ENCODE data around the gene PTPRG.

PTPRG gene

GRCh38 chr3:62276658-62277180 lies 715.3 kb downstream of the PTPRG start:
- DNase-seq (ENCODE audit: low read depth) = no peak
- H3K4me3 ChIP-seq (ENCODE audit: low read depth, low read length) = no peak overlapping the region
- TF ChIP-seq CTCF (IDR thresholded peaks at IDR 0.05; ENCODE audit: low read depth, low read length, missing control alignments) = no peak
- in situ Hi-C loops (cut with HindIII; ENCODE audit: low sequenced_read_pairs) = no loop called here

- no peak overlapping the region for H3K4me3 ChIP-seq (ENCODE audit: low read depth, low read length)
- in situ Hi-C loops (cut with HindIII; ENCODE audit: low sequenced_read_pairs) = no loop called here
- DNase-seq (ENCODE audit: low read depth) = no peak
Observed at GRCh38 chr3:62277450-62277849, 716.1 kb downstream of the PTPRG start.

GRCh38 chr3:62277986-62278385 lies 716.6 kb downstream of the PTPRG start:
- no peak overlapping the region for H3K4me3 ChIP-seq (ENCODE audit: low read depth, low read length)
- no peak for DNase-seq (ENCODE audit: low read depth)
- in situ Hi-C loops (cut with HindIII; ENCODE audit: low sequenced_read_pairs) = no loop called here
- no peak for TF ChIP-seq CTCF (IDR thresholded peaks at IDR 0.05; ENCODE audit: low read depth, low read length, missing control alignments)

More at GRCh38 chr3:62277450-62277849, 716.1 kb downstream of the PTPRG start:
- TF ChIP-seq CTCF (IDR thresholded peaks at IDR 0.05; ENCODE audit: low read depth, low read length, missing control alignments) = no peak

GRCh38 chr3:62281726-62282125 lies 720.4 kb downstream of the PTPRG start:
- TF ChIP-seq CTCF (IDR thresholded peaks at IDR 0.05; ENCODE audit: low read depth, low read length, missing control alignments) = no peak

GRCh38 chr3:62284442-62284841 lies 723.1 kb downstream of the PTPRG start:
- in situ Hi-C loops (cut with HindIII; ENCODE audit: low sequenced_read_pairs) = no loop called here
- DNase-seq (ENCODE audit: low read depth) = no peak

More at GRCh38 chr3:62281726-62282125, 720.4 kb downstream of the PTPRG start:
- no peak overlapping the region for H3K4me3 ChIP-seq (ENCODE audit: low read depth, low read length)
- DNase-seq (ENCODE audit: low read depth) = no peak
- in situ Hi-C loops (cut with HindIII; ENCODE audit: low sequenced_read_pairs) = no loop called here

GRCh38 chr3:62287392-62287927 lies 726.1 kb downstream of the PTPRG start:
- TF ChIP-seq CTCF (IDR thresholded peaks at IDR 0.05; ENCODE audit: low read depth, low read length, missing control alignments) = no peak
- in situ Hi-C loops (cut with HindIII; ENCODE audit: low sequenced_read_pairs) = no loop called here
- no peak overlapping the region for H3K4me3 ChIP-seq (ENCODE audit: low read depth, low read length)
- DNase-seq (ENCODE audit: low read depth) = no peak

More at GRCh38 chr3:62284442-62284841, 723.1 kb downstream of the PTPRG start:
- H3K4me3 ChIP-seq (ENCODE audit: low read depth, low read length) = no peak overlapping the region
- no peak for TF ChIP-seq CTCF (IDR thresholded peaks at IDR 0.05; ENCODE audit: low read depth, low read length, missing control alignments)

Measured in astrocyte of the cerebellum (primary cell).